A549 (cell line): ENCODE data around the gene ZNF575. TPM values are rescaled to one million over a fixed set of nuclear protein-coding genes. Genes with fewer than 3 reads are reported as not detected.

Source experiments
- ATAC-seq, 2 experiments: fragments of 200-7000 bp in 1 of 2; fragments of >200 bp in 1 of 2; cut with Nextera tagmentation in 1 of 2; cut with Tn5 transposase in 1 of 2; 3 replicates each; pipeline versions ENCODE4 v1.8.0 to v1.9.1; 2018 to 2020; ENCODE audit warnings: mild to moderate bottlenecking in 1 of 2, moderate library complexity in 1 of 2
- CTCF ChIA-PET: fragments of 300-600 bp; sonication (Branson Sonifier 250); formaldehyde crosslinking; extraction: SDS; loops from one replicate; lab custom pipeline; 2021; ENCODE audit warnings: antibody characterized with exemption, inconsistent platforms; lab: Yijun Ruan, JAX
- POLR2A ChIA-PET: fragments of 350-600 bp; formaldehyde crosslinking; extraction: SDS; loops from one replicate; lab custom pipeline; 2021; ENCODE audit warnings: antibody characterized with exemption, inconsistent platforms; lab: Yijun Ruan, JAX
- DNase-seq, 2 experiments: peaks; one replicate each; pipeline versions ENCODE4 v3.0.0 to v3.0.0-alpha.2; 2011 to 2016; ENCODE audit warnings: low read depth in 1 of 2, low spot score in 1 of 2
- FAIRE-seq: peaks from 2 replicates; lab custom pipeline; 2011; peaks lifted over from hg19 to GRCh38; lab: Jason Lieb, UNC
- H3K27ac ChIP-seq, 2 experiments: fragments of >200 bp; sonication (Bioruptor Twin); formaldehyde crosslinking; 3 replicates each; pipeline ENCODE4 v1.5.1; 2016 to 2017
- H3K4me1 ChIP-seq: fragments of >200 bp; sonication (Bioruptor Twin); formaldehyde crosslinking; 3 replicates; pipeline ENCODE4 v1.6.1; 2016
- H3K4me2 ChIP-seq: fragments of >200 bp; sonication (Bioruptor Twin); formaldehyde crosslinking; 3 replicates; pipeline ENCODE4 v1.6.1; 2016
- H3K4me3 ChIP-seq: fragments of >200 bp; sonication (Bioruptor Twin); formaldehyde crosslinking; 3 replicates; pipeline ENCODE4 v1.5.1; 2016
- H3K9me3 ChIP-seq: fragments of >200 bp; sonication (Bioruptor Twin); formaldehyde crosslinking; 3 replicates; pipeline ENCODE4 v1.6.1; 2016
- BHLHE40 ChIP-seq: IDR thresholded peaks from 2 replicates; pipeline ENCODE4 v1.6.1; 2012; ENCODE audit warnings: low read depth, low read length, inconsistent platforms
- CBX2 ChIP-seq: fragments of 200-600 bp; sonication (generic); IDR thresholded peaks from 2 replicates; pipeline ENCODE4 v1.6.1; 2016; ENCODE audit warnings: low read depth, mild to moderate bottlenecking, borderline replicate concordance
- CBX8 ChIP-seq: fragments of 200-600 bp; sonication (generic); IDR thresholded peaks from 2 replicates; pipeline ENCODE4 v1.6.1; 2016
- CHD4 ChIP-seq: fragments of 200-600 bp; sonication (generic); IDR thresholded peaks from 2 replicates; pipeline ENCODE4 v1.6.1; 2016; ENCODE audit warnings: antibody characterized with exemption, mild to moderate bottlenecking, borderline replicate concordance
- EHF ChIP-seq: fragments of 250-450 bp; sonication (Bioruptor Pico); IDR thresholded peaks from 2 replicates; pipeline ENCODE4 v1.5.0; 2020; ENCODE audit warnings: mild to moderate bottlenecking
- EP300 ChIP-seq, 2 experiments: fragments of >200 bp; sonication (Bioruptor Twin); formaldehyde crosslinking; IDR thresholded peaks; 2 replicates in 1 of 2; 3 replicates in 1 of 2; pipeline ENCODE4 v1.6.1; 2016 to 2017
- FOSB ChIP-seq: fragments of 250-450 bp; sonication (Bioruptor Pico); IDR thresholded peaks from 2 replicates; pipeline ENCODE4 v1.5.0; 2020; ENCODE audit warnings: mild to moderate bottlenecking, moderate library complexity
- GATA3 ChIP-seq: IDR thresholded peaks from 2 replicates; pipeline ENCODE4 v1.6.1; 2012; ENCODE audit warnings: borderline replicate concordance
- HDAC2 ChIP-seq: fragments of 200-600 bp; sonication (generic); IDR thresholded peaks from 2 replicates; pipeline ENCODE4 v1.6.1; 2016
- HOXB13 ChIP-seq: fragments of 250-450 bp; sonication (Bioruptor Pico); IDR thresholded peaks from 2 replicates; pipeline ENCODE4 v1.5.0; 2020; ENCODE audit warnings: low read depth, mild to moderate bottlenecking, moderate library complexity
- HOXB5 ChIP-seq: fragments of 250-450 bp; sonication (Bioruptor Pico); IDR thresholded peaks from 2 replicates; pipeline ENCODE4 v1.5.0; 2020; ENCODE audit warnings: mild to moderate bottlenecking, moderate library complexity
- KDM1A ChIP-seq: fragments of 200-600 bp; sonication (generic); IDR thresholded peaks from 2 replicates; pipeline ENCODE4 v1.6.1; 2016; ENCODE audit warnings: low read depth, mild to moderate bottlenecking
- KDM5A ChIP-seq: fragments of 200-600 bp; sonication (generic); IDR thresholded peaks from 2 replicates; pipeline ENCODE4 v1.6.1; 2016; ENCODE audit warnings: antibody characterized with exemption, mild to moderate bottlenecking
- MAFK ChIP-seq: fragments of 450-650 bp; IDR thresholded peaks from 2 replicates; pipeline ENCODE4 v1.6.1; 2014; ENCODE audit not compliant: partially characterized antibody
- MYC ChIP-seq: IDR thresholded peaks from 2 replicates; pipeline ENCODE4 v1.6.1; 2012; ENCODE audit warnings: mild to moderate bottlenecking, inconsistent platforms, low read length, improper control_type of control experiment, borderline replicate concordance
- NR3C1 ChIP-seq: fragments of >200 bp; sonication (Bioruptor Twin); formaldehyde crosslinking; IDR thresholded peaks from 3 replicates; pipeline ENCODE4 v1.6.1; 2017
- PBX3 ChIP-seq: IDR thresholded peaks from 2 replicates; pipeline ENCODE4 v1.6.1; 2012
- PHF8 ChIP-seq: fragments of 200-600 bp; sonication (generic); IDR thresholded peaks from 2 replicates; pipeline ENCODE4 v1.6.1; 2016; ENCODE audit warnings: low read depth, mild to moderate bottlenecking, antibody characterized with exemption, moderate library complexity, borderline replicate concordance
- POLR2AphosphoS2 ChIP-seq: conservative IDR thresholded peaks from 2 replicates; pipeline ENCODE4 v1.6.1; 2012; ENCODE audit warnings: low read length, improper control_type of control experiment, inconsistent platforms
- RAD21 ChIP-seq, 2 experiments: fragments of >200 bp in 1 of 2; sonication (Bioruptor Twin) in 1 of 2; formaldehyde crosslinking in 1 of 2; IDR thresholded peaks in 1 of 2; conservative IDR thresholded peaks in 1 of 2; 2 replicates in 1 of 2; 3 replicates in 1 of 2; pipeline ENCODE4 v1.6.1; 2012 to 2018; ENCODE audit warnings: inconsistent platforms in 1 of 2
- RARB ChIP-seq: fragments of 250-450 bp; sonication (Bioruptor Pico); IDR thresholded peaks from 2 replicates; pipeline ENCODE4 v1.8.0; 2021; ENCODE audit warnings: mild to moderate bottlenecking, moderate library complexity
- REST ChIP-seq: fragments of 200-600 bp; sonication (generic); IDR thresholded peaks from 2 replicates; pipeline ENCODE4 v1.6.1; 2016; ENCODE audit warnings: antibody characterized with exemption, mild to moderate bottlenecking, moderate library complexity
- RNF2 ChIP-seq: fragments of 200-600 bp; sonication (generic); IDR thresholded peaks from 2 replicates; pipeline ENCODE4 v1.6.1; 2016; ENCODE audit warnings: low read depth, mild to moderate bottlenecking, antibody characterized with exemption, moderate library complexity, borderline replicate concordance
- TP53 ChIP-seq: fragments of 250-450 bp; sonication (Bioruptor Pico); IDR thresholded peaks from 2 replicates; pipeline ENCODE4 v1.5.0; 2021; ENCODE audit warnings: mild to moderate bottlenecking, moderate library complexity
- ZSCAN20 ChIP-seq: fragments of 250-450 bp; sonication (Bioruptor Pico); IDR thresholded peaks from 2 replicates; pipeline ENCODE4 v1.8.0; 2022; ENCODE audit warnings: mild to moderate bottlenecking, moderate library complexity
- WGBS: methylation state at CpG from one replicate; pipeline ENCODE4 v1.1.6; 2017; ENCODE audit errors: missing lambda C conversion rate; 5-methylcytosine and 5-hydroxymethylcytosine counted together
- polyA plus RNA-seq, 4 experiments: library from polyadenylated mRNA; depleted of rRNA in 3 of 4; stranded (reverse); fragments of >200 nt; fragmentation: RNase III in 1 of 4; extraction: RNeasy Plus Mini Kit Qiagen cat#74134 plus additional on column Dnase treatment in 1 of 4; gene quantifications; 2 replicates in 3 of 4; 3 replicates in 1 of 4; pipeline ENCODE4 v1.2.3, GENCODE V29; 2011 to 2017

ZNF575 gene
- polyA plus RNA-seq, 2 of the 4 experiments (the other 2 are of a cell fraction), result 0.09 to 1.5 TPM

- TF ChIP-seq REST (no peak), NR3C1 (no peak), POLR2AphosphoS2 (no peak), PHF8 (peak; percentile 41)
Observed at GRCh38 chr19:43503501-43504425, 29.2 kb upstream of the ZNF575 start (continued).

GRCh38 chr19:43504426-43505185, 28.4 kb upstream of the ZNF575 start, which contains the start of gene PHLDB3:
Gene PHLDB3 (minus strand): TSS chr19:43504746. CDS start chr19:43504118, 628 bp downstream.
- CTCF ChIA-PET, result interaction anchor here (0.8 to 8.9 kb wide), 17 partner anchors 9 to 72 kb away, joined by 3 to 85 read pairs (median 5); partner anchors contain the start of gene ZNF575
- peak within 1 kb of the TSS; percentile 76 to 93 for H3K27ac ChIP-seq
- no peak for FAIRE-seq
- H3K4me3 ChIP-seq, result peak within 1 kb of the TSS; percentile 68
- 15% methylated on average over 18 of the region's 42 CpGs for WGBS
- peak within 1 kb of the TSS; percentile 84 for H3K4me2 ChIP-seq
- peaks cover 5% of the 10 kb centered on the region; the same call in 2 of the 3 replicates for H3K4me1 ChIP-seq
- no peaks in the 10 kb centered on the region for H3K9me3 ChIP-seq
- peak; percentile 68 to 78 for ATAC-seq
- TF ChIP-seq CHD4, result no peak
- no peak for TF ChIP-seq MYC
- no peak for TF ChIP-seq KDM1A
- 0 out of 2 replicates have a peak, but pooled peaks have one; percentile 41 for TF ChIP-seq RNF2
- TF ChIP-seq KDM5A, result no peak
- TF ChIP-seq CBX2, result no peak
- TF ChIP-seq HOXB5 (CRISPR knock-in tag), result no peak
- no peak for TF ChIP-seq BHLHE40
- no peak for TF ChIP-seq EHF (CRISPR knock-in tag)
- TF ChIP-seq ZSCAN20 (CRISPR knock-in tag), result no peak
- TF ChIP-seq RAD21 (conservative IDR thresholded peaks at IDR 0.05 in 1 of 2, IDR thresholded peaks at IDR 0.05 in 1 of 2), result 0 out of 5 replicates have a peak, but pooled peaks of 1 of the 2 experiments have one; percentile 2
- POLR2A ChIA-PET, result interaction anchor here (1.0 to 1.9 kb wide), 8 partner anchors 13 to 91 kb away, joined by 3 to 11 read pairs (median 4); partner anchors contain the start of genes IRGQ and ZNF575
- DNase-seq, result no peak

GRCh38 chr19:43505186-43505456, 27.9 kb upstream of the ZNF575 start:
- Histone ChIP-seq H3K4me2 (peak overlapping the region; percentile 84), H3K4me3 (peak overlapping the region; percentile 68; the same call in 2 of the 3 replicates), H3K27ac (peak overlapping the region; percentile 67 to 93; a peak in 4 of 6 replicates), H3K9me3 (no peaks in the 10 kb centered on the region), H3K4me1 (peaks cover 5% of the 10 kb centered on the region; the same call in 2 of the 3 replicates)
- FAIRE-seq, result no peak
- DNase-seq, result no peak
- CTCF ChIA-PET, result interaction anchor here (0.6 to 8.9 kb wide), 11 partner anchors 9 to 261 kb away, joined by 3 to 85 read pairs (median 5); partner anchors contain the start of gene ZNF575
- WGBS, result 94% methylated on average over 3 of the region's 3 CpGs
- POLR2A ChIA-PET, result interaction anchor here (1.1 to 1.9 kb wide), 3 partner anchors 14 to 66 kb away, joined by 3 to 11 read pairs (median 8); no protein-coding TSS in a partner anchor
- ATAC-seq, result no peak
- TF ChIP-seq TP53, result no peak
- no peak for TF ChIP-seq PBX3
- TF ChIP-seq REST, result no peak
- TF ChIP-seq MAFK, result no peak
- TF ChIP-seq RARB (CRISPR knock-in tag), result no peak
- no peak for TF ChIP-seq FOSB (CRISPR knock-in tag)
- no peak for TF ChIP-seq CBX8
- no peak for TF ChIP-seq EP300 (IDR thresholded peaks at IDR 0.05)
- no peak for TF ChIP-seq HDAC2
- TF ChIP-seq HOXB13 (CRISPR knock-in tag), result no peak
- no peak for TF ChIP-seq GATA3
